ENCODE measurements around the gene AIFM3. TPM values are rescaled to one million over a fixed set of nuclear protein-coding genes. Genes with fewer than 3 reads are reported as not detected.

The AIFM3 gene
- total and polyA plus RNA-seq, 4 donors: 0.38 to 1.1 (median 0.63) TPM

DNA sequence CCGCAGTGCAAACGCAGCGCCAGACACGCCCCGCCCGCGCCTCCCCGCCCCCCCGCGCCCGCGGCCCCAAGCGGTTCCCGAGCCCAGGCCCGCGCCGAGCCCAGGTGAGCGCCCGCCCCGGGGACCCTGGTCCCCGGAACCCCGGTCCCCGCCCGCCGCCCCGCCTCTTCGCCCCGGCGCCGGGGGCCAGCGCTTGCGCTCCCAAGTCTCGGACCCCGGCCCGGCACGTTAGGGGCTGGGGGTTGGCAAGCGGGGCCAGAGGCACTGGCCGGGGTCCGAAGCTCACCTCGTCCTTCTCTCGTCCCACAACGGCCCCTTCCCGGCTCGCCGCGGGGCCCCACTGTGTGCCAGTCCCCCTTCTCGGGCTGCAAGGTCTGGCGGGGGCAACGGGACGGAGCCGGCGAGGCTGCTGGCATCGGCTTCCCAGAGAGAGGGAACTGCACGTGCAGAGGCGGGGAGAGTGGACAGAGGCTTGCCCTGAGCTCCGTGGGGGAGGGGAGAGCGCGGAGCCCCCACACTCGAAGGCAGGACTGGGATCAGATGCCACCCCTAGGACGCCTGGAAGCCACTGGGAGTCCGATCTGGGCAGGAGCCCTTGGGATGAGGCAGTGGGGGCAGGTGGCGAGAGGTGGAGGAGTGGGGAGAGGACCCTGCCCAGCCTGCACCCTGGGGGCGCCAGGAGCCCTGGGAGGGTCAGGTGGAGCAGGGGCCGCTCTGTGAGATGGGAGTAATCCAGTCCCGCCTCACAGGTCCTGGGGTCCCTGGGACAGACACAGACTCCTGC, 1.8 kb upstream of the AIFM3 start:
- Histone ChIP-seq H3K4me1 (ENCODE audit: control insufficient read depth in 4 of 4, insufficient read depth in 4 of 4, low read length in 3 of 4) (peaks cover 3 to 13% (median 6%) of the 10 kb centered on the region in 4 donors), H3K9ac (ENCODE audit: low read depth in 1 of 2, low read length in 2 of 2) (no peak overlapping the region), H3K9me3 (ENCODE audit: control insufficient read depth in 4 of 4, low read length in 3 of 4) (no peaks in the 10 kb centered on the region), H3K36me3 (ENCODE audit: control insufficient read depth in 4 of 4, insufficient read depth in 3 of 4, low read depth in 1 of 4, low read length in 3 of 4) (no peaks in the 10 kb centered on the region), H3K27me3 (ENCODE audit: control insufficient read depth in 4 of 4, insufficient read depth in 4 of 4, low read length in 3 of 4) (no peaks in the 10 kb centered on the region), H3K27ac (ENCODE audit: low read depth in 1 of 2, low read length in 2 of 2) (no peak overlapping the region), H3K4me3 (ENCODE audit: low read depth in 1 of 3, low read length in 3 of 3) (peak overlapping the region in 1 of 3 donors; percentile 46)
- WGBS: 10% methylated on average over 65 of the region's 65 CpGs
- no peak for DNase-seq (ENCODE audit: low spot score)
- TF ChIP-seq, protein P1, sequence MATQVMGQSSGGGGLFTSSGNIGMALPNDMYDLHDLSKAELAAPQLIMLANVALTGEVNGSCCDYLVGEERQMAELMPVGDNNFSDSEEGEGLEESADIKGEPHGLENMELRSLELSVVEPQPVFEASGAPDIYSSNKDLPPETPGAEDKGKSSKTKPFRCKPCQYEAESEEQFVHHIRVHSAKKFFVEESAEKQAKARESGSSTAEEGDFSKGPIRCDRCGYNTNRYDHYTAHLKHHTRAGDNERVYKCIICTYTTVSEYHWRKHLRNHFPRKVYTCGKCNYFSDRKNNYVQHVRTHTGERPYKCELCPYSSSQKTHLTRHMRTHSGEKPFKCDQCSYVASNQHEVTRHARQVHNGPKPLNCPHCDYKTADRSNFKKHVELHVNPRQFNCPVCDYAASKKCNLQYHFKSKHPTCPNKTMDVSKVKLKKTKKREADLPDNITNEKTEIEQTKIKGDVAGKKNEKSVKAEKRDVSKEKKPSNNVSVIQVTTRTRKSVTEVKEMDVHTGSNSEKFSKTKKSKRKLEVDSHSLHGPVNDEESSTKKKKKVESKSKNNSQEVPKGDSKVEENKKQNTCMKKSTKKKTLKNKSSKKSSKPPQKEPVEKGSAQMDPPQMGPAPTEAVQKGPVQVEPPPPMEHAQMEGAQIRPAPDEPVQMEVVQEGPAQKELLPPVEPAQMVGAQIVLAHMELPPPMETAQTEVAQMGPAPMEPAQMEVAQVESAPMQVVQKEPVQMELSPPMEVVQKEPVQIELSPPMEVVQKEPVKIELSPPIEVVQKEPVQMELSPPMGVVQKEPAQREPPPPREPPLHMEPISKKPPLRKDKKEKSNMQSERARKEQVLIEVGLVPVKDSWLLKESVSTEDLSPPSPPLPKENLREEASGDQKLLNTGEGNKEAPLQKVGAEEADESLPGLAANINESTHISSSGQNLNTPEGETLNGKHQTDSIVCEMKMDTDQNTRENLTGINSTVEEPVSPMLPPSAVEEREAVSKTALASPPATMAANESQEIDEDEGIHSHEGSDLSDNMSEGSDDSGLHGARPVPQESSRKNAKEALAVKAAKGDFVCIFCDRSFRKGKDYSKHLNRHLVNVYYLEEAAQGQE (IDR thresholded peaks at IDR 0.05): no peak
- TF ChIP-seq HNF4G (IDR thresholded peaks at IDR 0.05) (no peak), EGR1 (IDR thresholded peaks at IDR 0.05; ENCODE audit: low read depth in 2 of 2) (no peak), RAD21 (IDR thresholded peaks at IDR 0.05) (no peak), NR2F2 (IDR thresholded peaks at IDR 0.05) (no peak), MAX (IDR thresholded peaks at IDR 0.05) (no peak), HNF4A (conservative IDR thresholded peaks at IDR 0.05) (no peak), JUND (IDR thresholded peaks at IDR 0.05) (no peak), FOXA2 (IDR thresholded peaks at IDR 0.05) (no peak), SP1 (IDR thresholded peaks at IDR 0.05) (no peak), YY1 (IDR thresholded peaks at IDR 0.05) (no peak), TAF1 (conservative IDR thresholded peaks at IDR 0.05) (no peak), CTCF (IDR thresholded peaks at IDR 0.05; ENCODE audit: low read depth, low read length, missing input control) (no peak), GABPA (IDR thresholded peaks at IDR 0.05 in 1 of 2, conservative IDR thresholded peaks at IDR 0.05 in 1 of 2) (no peak), FOXA1 (IDR thresholded peaks at IDR 0.05) (no peak), RXRA (IDR thresholded peaks at IDR 0.05) (no peak)
- TF ChIP-seq, protein P2, sequence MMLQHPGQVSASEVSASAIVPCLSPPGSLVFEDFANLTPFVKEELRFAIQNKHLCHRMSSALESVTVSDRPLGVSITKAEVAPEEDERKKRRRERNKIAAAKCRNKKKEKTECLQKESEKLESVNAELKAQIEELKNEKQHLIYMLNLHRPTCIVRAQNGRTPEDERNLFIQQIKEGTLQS (IDR thresholded peaks at IDR 0.05): no peak
- TF ChIP-seq, protein P3, sequence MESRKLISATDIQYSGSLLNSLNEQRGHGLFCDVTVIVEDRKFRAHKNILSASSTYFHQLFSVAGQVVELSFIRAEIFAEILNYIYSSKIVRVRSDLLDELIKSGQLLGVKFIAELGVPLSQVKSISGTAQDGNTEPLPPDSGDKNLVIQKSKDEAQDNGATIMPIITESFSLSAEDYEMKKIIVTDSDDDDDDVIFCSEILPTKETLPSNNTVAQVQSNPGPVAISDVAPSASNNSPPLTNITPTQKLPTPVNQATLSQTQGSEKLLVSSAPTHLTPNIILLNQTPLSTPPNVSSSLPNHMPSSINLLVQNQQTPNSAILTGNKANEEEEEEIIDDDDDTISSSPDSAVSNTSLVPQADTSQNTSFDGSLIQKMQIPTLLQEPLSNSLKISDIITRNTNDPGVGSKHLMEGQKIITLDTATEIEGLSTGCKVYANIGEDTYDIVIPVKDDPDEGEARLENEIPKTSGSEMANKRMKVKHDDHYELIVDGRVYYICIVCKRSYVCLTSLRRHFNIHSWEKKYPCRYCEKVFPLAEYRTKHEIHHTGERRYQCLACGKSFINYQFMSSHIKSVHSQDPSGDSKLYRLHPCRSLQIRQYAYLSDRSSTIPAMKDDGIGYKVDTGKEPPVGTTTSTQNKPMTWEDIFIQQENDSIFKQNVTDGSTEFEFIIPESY (IDR thresholded peaks at IDR 0.05): no peak

All from liver (tissue), 9 donors.